ENCODE data around the gene ARSI. TPM values are rescaled to one million over a fixed set of nuclear protein-coding genes. Genes with fewer than 3 reads are reported as not detected.

ARSI gene
- total RNA-seq, 1 donor from 2014 or later, result not detected

- H3K27ac Mint-ChIP-seq (ENCODE audit: unreplicated experiment), result no peak overlapping the region
- no peaks in the 10 kb centered on the region for H3K27me3 Mint-ChIP-seq (ENCODE audit: unreplicated experiment)
- TF ChIP-seq CTCF (IDR thresholded peaks at IDR 0.05; ENCODE audit: partially characterized antibody, unreplicated experiment), result no peak
- no peak for DNase-seq
- no peaks in the 10 kb centered on the region for H3K9me3 Mint-ChIP-seq (ENCODE audit: unreplicated experiment)
- H3K36me3 Mint-ChIP-seq (ENCODE audit: unreplicated experiment), result no peaks in the 10 kb centered on the region
- H3K4me1 Mint-ChIP-seq (ENCODE audit: low read depth, unreplicated experiment), result peaks cover 6% of the 10 kb centered on the region
- no peak overlapping the region for H3K4me3 Mint-ChIP-seq (ENCODE audit: unreplicated experiment)
These were observed 44.3 kb upstream of the ARSI start for GRCh38 chr5:150347003-150347402.

- H3K36me3 Mint-ChIP-seq (ENCODE audit: unreplicated experiment), result no peaks in the 10 kb centered on the region
- no peaks in the 10 kb centered on the region for H3K27me3 Mint-ChIP-seq (ENCODE audit: unreplicated experiment)
- H3K4me1 Mint-ChIP-seq (ENCODE audit: low read depth, unreplicated experiment), result peaks cover 6% of the 10 kb centered on the region
- TF ChIP-seq CTCF (IDR thresholded peaks at IDR 0.05; ENCODE audit: partially characterized antibody, unreplicated experiment), result no peak
- no peak for DNase-seq
- no peak overlapping the region for H3K27ac Mint-ChIP-seq (ENCODE audit: unreplicated experiment)
- H3K4me3 Mint-ChIP-seq (ENCODE audit: unreplicated experiment), result no peak overlapping the region
- no peaks in the 10 kb centered on the region for H3K9me3 Mint-ChIP-seq (ENCODE audit: unreplicated experiment)
These were observed 43.9 kb upstream of the ARSI start for GRCh38 chr5:150346592-150346991.

DNA sequence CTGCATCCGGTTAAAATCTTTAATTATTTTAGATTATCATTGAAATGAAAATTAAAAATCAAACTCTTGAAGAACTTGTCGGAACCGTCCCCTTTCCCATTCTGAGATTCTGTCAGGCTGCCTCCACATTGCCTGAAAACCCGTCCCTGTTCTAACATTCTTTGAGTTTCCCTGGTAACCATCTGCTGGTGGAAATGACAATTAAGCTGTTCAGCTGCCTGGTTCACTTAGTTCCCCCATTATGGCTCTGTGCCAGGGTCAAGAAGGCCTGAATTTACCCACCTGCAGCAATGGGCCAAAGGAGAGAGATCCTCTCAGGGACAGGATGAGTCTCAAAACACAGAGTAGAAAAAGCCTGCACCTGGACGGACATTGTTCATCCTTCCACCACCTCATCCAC, 43.0 kb upstream of the ARSI start:
- DNase-seq, result no peak
- no peaks in the 10 kb centered on the region for H3K36me3 Mint-ChIP-seq (ENCODE audit: unreplicated experiment)
- H3K27ac Mint-ChIP-seq (ENCODE audit: unreplicated experiment), result no peak overlapping the region
- peaks cover 4% of the 10 kb centered on the region for H3K4me1 Mint-ChIP-seq (ENCODE audit: low read depth, unreplicated experiment)
- TF ChIP-seq CTCF (IDR thresholded peaks at IDR 0.05; ENCODE audit: partially characterized antibody, unreplicated experiment), result no peak
- H3K27me3 Mint-ChIP-seq (ENCODE audit: unreplicated experiment), result no peaks in the 10 kb centered on the region
- no peaks in the 10 kb centered on the region for H3K9me3 Mint-ChIP-seq (ENCODE audit: unreplicated experiment)
- H3K4me3 Mint-ChIP-seq (ENCODE audit: unreplicated experiment), result no peak overlapping the region

GRCh38 chr5:150343994-150344631, 41.4 kb upstream of the ARSI start:
- Mint-ChIP-seq H3K4me1 (ENCODE audit: low read depth, unreplicated experiment) (peaks cover 6% of the 10 kb centered on the region), H3K27me3 (ENCODE audit: unreplicated experiment) (no peaks in the 10 kb centered on the region)

More at GRCh38 chr5:150343994-150344631, 41.4 kb upstream of the ARSI start:
- no peak for DNase-seq
- TF ChIP-seq CTCF (IDR thresholded peaks at IDR 0.05; ENCODE audit: partially characterized antibody, unreplicated experiment), result no peak
- Mint-ChIP-seq H3K9me3 (ENCODE audit: unreplicated experiment) (peaks cover 2% of the 10 kb centered on the region), H3K27ac (ENCODE audit: unreplicated experiment) (no peak overlapping the region), H3K36me3 (ENCODE audit: unreplicated experiment) (no peaks in the 10 kb centered on the region), H3K4me3 (ENCODE audit: unreplicated experiment) (no peak overlapping the region)
